Ovary (tissue), 3 donors: ENCODE measurements around the gene LAD1.

ENCODE experiments used
- CTCF ChIP-seq, 3 donors: fragments of 450-650 bp in 2 of 3; fragments of 200-600 bp in 1 of 3; IDR thresholded peaks; one replicate each; pipeline versions ENCODE4 v1.5.1 to v1.8.0; 2016 to 2022; ENCODE audit warnings: antibody characterized with exemption in 3 of 3, mild to moderate bottlenecking in 1 of 3
- POLR2A ChIP-seq: fragments of 450-650 bp; IDR thresholded peaks from one replicate; pipeline ENCODE4 v1.6.1; 2017; ENCODE audit warnings: antibody characterized with exemption, mild to moderate bottlenecking, moderate library complexity
- donor health status: DM: no; HTN: no; CAD: no.

GRCh38 chr1:201409440-201409839 is 10.3 kb upstream of the LAD1 start:
- no peak for TF ChIP-seq POLR2A
- TF ChIP-seq CTCF (IDR thresholded peaks at IDR 0.05): no peak
